Measurements from ENCODE around the gene IFFO2.

Gene IFFO2

DNA sequence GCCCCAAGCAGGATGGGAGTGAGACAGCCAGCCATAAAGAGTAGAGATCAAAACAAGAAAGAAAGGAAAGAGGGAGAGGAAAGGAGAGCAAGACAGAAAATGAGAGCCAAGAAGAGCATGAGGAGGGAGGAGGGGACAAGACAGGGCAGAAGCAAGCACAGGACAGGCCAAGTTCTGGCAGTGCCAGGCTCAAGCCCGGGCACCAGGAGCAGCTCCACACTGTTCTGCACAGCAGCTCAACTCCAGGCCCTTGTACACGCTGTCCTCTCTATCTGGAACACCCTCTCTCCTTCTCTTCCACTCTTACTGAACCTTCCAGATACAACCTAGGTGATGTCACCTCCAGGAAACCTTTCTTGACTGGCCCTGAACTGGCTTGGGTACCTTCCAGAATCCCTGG, 11.7 kb downstream of the IFFO2 start:
- H2AK5ac ChIP-seq (ENCODE audit: low read length): no peak overlapping the region
- no peak overlapping the region for H3K4me3 ChIP-seq (ENCODE audit: low read depth, low read length)
- no peak overlapping the region for H3K14ac ChIP-seq (ENCODE audit: low read length)
- H3K4me1 ChIP-seq (ENCODE audit: control insufficient read depth in 1 of 2, insufficient read depth in 2 of 2, low read length in 2 of 2): peaks cover 36 to 54% of the 10 kb centered on the region in 2 experiments
- no peak overlapping the region for H4K8ac ChIP-seq (ENCODE audit: low read depth, low read length)
- H3K27ac ChIP-seq (ENCODE audit: low read depth, low read length): no peak overlapping the region
- H3K36me3 ChIP-seq (ENCODE audit: control insufficient read depth in 1 of 2, insufficient read depth in 2 of 2, low read length in 2 of 2): peaks cover 5 to 9% of the 10 kb centered on the region in 2 experiments
- peaks cover 18% of the 10 kb centered on the region for H3K79me2 ChIP-seq (ENCODE audit: control insufficient read depth, insufficient read depth, low read length, poor library complexity)
- H2BK120ac ChIP-seq (ENCODE audit: insufficient read depth, low read length, poor library complexity): no peak overlapping the region
- no peak overlapping the region for H3K23ac ChIP-seq (ENCODE audit: low read length)
- peaks cover 14% of the 10 kb centered on the region for H3K79me1 ChIP-seq (ENCODE audit: low read length)
- H3K27me3 ChIP-seq (ENCODE audit: insufficient read depth, low read length): no peaks in the 10 kb centered on the region
- H4K91ac ChIP-seq (ENCODE audit: low read depth, low read length): peak overlapping the region; percentile 11
- no peak overlapping the region for H3K9ac ChIP-seq (ENCODE audit: low read length)
- H4K12ac ChIP-seq (ENCODE audit: low read depth, low read length): no peak overlapping the region
- H3K4ac ChIP-seq (ENCODE audit: low read depth, low read length): peak overlapping the region; percentile 53
- H2BK5ac ChIP-seq (ENCODE audit: low read depth, low read length, poor library complexity): no peak overlapping the region
- no peak overlapping the region for H2BK12ac ChIP-seq (ENCODE audit: low read length)
- peak overlapping the region; percentile 71 for H3K18ac ChIP-seq (ENCODE audit: low read length)
- no peak overlapping the region for H3K4me2 ChIP-seq (ENCODE audit: low read length)
- H3K9me3 ChIP-seq (ENCODE audit: insufficient read depth, low read depth, low read length): peaks cover 2% of the 10 kb centered on the region
- no peak for DNase-seq
- H2AFZ ChIP-seq (ENCODE audit: insufficient read depth, low read length, poor library complexity): no peak overlapping the region
- no CpG with 5 or more reads among the region's 2 CpGs for WGBS (ENCODE audit: extremely low coverage, insufficient coverage, insufficient read length)

DNA sequence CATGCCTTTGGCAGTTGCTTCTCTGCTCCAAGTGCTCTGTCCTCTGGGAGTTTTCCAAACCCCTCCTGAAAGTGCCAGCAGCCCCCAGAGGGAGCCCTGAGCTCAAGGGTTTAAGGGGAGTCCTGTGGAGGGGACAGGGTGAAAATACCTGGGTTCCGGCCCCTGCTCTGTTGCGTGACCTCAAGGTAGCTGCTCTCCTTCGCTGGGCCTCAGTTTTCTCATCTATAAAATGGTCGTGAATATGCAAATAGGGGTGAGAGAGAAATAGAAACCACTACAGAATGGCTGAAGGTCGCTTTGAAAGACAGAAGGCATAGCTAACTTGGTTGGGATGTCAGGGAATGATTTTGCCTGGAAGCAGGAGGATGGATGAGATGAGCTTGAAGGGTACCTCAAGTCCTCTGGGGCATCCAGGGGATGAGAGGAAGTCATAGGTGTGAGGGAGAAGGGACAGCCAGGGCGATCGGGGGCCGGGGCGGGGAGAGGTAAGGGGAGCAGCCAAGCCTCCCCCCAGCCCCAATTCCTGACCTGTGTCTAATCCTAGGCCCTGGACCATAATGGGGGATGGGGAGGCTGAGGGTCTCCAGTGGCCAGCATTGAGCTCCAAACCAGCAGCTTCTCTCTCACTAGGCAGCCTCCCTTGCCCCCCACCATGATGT, 12.4 kb downstream of the IFFO2 start:
- Histone ChIP-seq H3K9me3 (ENCODE audit: insufficient read depth, low read depth, low read length) (peaks cover 2% of the 10 kb centered on the region), H3K18ac (ENCODE audit: low read length) (no peak overlapping the region), H2AFZ (ENCODE audit: insufficient read depth, low read length, poor library complexity) (no peak overlapping the region), H3K4ac (ENCODE audit: low read depth, low read length) (peak overlapping the region; percentile 20), H3K4me2 (ENCODE audit: low read length) (no peak overlapping the region), H3K9ac (ENCODE audit: low read length) (no peak overlapping the region), H3K27me3 (ENCODE audit: insufficient read depth, low read length) (no peaks in the 10 kb centered on the region), H3K79me2 (ENCODE audit: control insufficient read depth, insufficient read depth, low read length, poor library complexity) (peaks cover 19% of the 10 kb centered on the region), H3K14ac (ENCODE audit: low read length) (no peak overlapping the region), H3K4me1 (ENCODE audit: control insufficient read depth in 1 of 2, insufficient read depth in 2 of 2, low read length in 2 of 2) (peaks cover 37 to 55% of the 10 kb centered on the region in 2 experiments), H2AK5ac (ENCODE audit: low read length) (no peak overlapping the region), H4K91ac (ENCODE audit: low read depth, low read length) (no peak overlapping the region), H2BK12ac (ENCODE audit: low read length) (no peak overlapping the region), H3K36me3 (ENCODE audit: control insufficient read depth in 1 of 2, insufficient read depth in 2 of 2, low read length in 2 of 2) (peaks cover 5 to 9% of the 10 kb centered on the region in 2 experiments), H4K12ac (ENCODE audit: low read depth, low read length) (no peak overlapping the region), H2BK5ac (ENCODE audit: low read depth, low read length, poor library complexity) (no peak overlapping the region), H3K27ac (ENCODE audit: low read depth, low read length) (no peak overlapping the region), H2BK120ac (ENCODE audit: insufficient read depth, low read length, poor library complexity) (no peak overlapping the region), H4K8ac (ENCODE audit: low read depth, low read length) (no peak overlapping the region), H3K23ac (ENCODE audit: low read length) (no peak overlapping the region), H3K4me3 (ENCODE audit: low read depth, low read length) (no peak overlapping the region), H3K79me1 (ENCODE audit: low read length) (peaks cover 10% of the 10 kb centered on the region)
- DNase-seq: no peak
- WGBS (ENCODE audit: extremely low coverage, insufficient coverage, insufficient read length): no CpG with 5 or more reads among the region's 9 CpGs

DNA sequence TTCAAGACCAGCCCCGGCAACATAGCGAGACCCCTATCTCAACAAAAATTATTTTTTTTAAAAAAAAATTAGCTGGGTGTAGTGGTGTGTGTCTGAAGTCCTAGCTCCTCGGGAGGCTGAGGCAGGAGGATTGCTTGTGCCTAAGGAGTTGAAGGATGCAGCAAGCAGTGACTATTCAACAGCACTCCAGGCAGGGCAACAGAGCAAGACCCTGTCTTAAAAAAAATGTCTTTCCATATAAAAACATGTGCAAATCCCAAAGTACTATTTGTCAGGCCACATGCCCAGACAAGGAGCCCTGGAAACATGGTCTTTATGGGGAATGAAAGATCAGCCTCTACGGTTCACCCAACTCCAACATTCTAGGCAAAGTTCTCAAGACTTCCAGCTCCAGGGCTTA, 13.3 kb downstream of the IFFO2 start:
- H4K12ac ChIP-seq (ENCODE audit: low read depth, low read length): no peak overlapping the region
- DNase-seq: no peak
- H3K79me2 ChIP-seq (ENCODE audit: control insufficient read depth, insufficient read depth, low read length, poor library complexity): peaks cover 13% of the 10 kb centered on the region
- no peak overlapping the region for H3K27ac ChIP-seq (ENCODE audit: low read depth, low read length)
- no peak overlapping the region for H3K23ac ChIP-seq (ENCODE audit: low read length)
- no peak overlapping the region for H2AFZ ChIP-seq (ENCODE audit: insufficient read depth, low read length, poor library complexity)
- peaks cover 39 to 55% of the 10 kb centered on the region in 2 experiments for H3K4me1 ChIP-seq (ENCODE audit: control insufficient read depth in 1 of 2, insufficient read depth in 2 of 2, low read length in 2 of 2)
- no peak overlapping the region for H3K4me2 ChIP-seq (ENCODE audit: low read length)
- peaks cover 2% of the 10 kb centered on the region for H3K9me3 ChIP-seq (ENCODE audit: insufficient read depth, low read depth, low read length)
- H2BK5ac ChIP-seq (ENCODE audit: low read depth, low read length, poor library complexity): no peak overlapping the region
- H3K18ac ChIP-seq (ENCODE audit: low read length): no peak overlapping the region
- H2AK5ac ChIP-seq (ENCODE audit: low read length): no peak overlapping the region
- H4K8ac ChIP-seq (ENCODE audit: low read depth, low read length): no peak overlapping the region
- H3K9ac ChIP-seq (ENCODE audit: low read length): no peak overlapping the region
- H3K14ac ChIP-seq (ENCODE audit: low read length): no peak overlapping the region
- H2BK120ac ChIP-seq (ENCODE audit: insufficient read depth, low read length, poor library complexity): no peak overlapping the region
- no CpG with 5 or more reads among the region's 4 CpGs for WGBS (ENCODE audit: extremely low coverage, insufficient coverage, insufficient read length)
- H4K91ac ChIP-seq (ENCODE audit: low read depth, low read length): no peak overlapping the region
- peak overlapping the region; percentile 17 for H3K4ac ChIP-seq (ENCODE audit: low read depth, low read length)
- peaks cover 8% of the 10 kb centered on the region for H3K79me1 ChIP-seq (ENCODE audit: low read length)
- H3K27me3 ChIP-seq (ENCODE audit: insufficient read depth, low read length): no peaks in the 10 kb centered on the region
- H3K36me3 ChIP-seq (ENCODE audit: control insufficient read depth in 1 of 2, insufficient read depth in 2 of 2, low read length in 2 of 2): peaks cover 5 to 9% of the 10 kb centered on the region in 2 experiments
- no peak overlapping the region for H3K4me3 ChIP-seq (ENCODE audit: low read depth, low read length)
- no peak overlapping the region for H2BK12ac ChIP-seq (ENCODE audit: low read length)

DNA sequence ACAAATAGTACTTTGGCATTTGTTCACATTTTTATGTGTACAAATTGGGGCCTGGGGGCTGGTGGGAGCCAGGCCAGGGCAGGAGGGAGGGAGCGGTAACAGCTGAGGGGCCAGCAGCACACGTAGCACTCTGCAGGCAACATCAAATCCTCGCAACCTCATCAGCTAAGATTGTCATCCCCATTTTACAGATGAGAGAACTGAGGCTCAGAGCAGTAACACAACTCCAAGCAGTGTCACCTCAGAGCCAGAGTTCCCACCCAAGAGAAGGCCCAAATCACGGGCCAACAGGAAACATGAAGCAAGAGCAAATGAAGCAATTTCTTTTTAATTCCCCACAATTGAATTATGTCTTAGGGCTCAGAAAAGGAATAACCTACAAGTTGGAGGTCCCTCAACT, 14.1 kb downstream of the IFFO2 start:
- Histone ChIP-seq H3K4me2 (ENCODE audit: low read length) (no peak overlapping the region), H4K91ac (ENCODE audit: low read depth, low read length) (no peak overlapping the region), H3K27ac (ENCODE audit: low read depth, low read length) (no peak overlapping the region), H3K79me2 (ENCODE audit: control insufficient read depth, insufficient read depth, low read length, poor library complexity) (peaks cover 13% of the 10 kb centered on the region), H4K12ac (ENCODE audit: low read depth, low read length) (no peak overlapping the region), H3K36me3 (ENCODE audit: control insufficient read depth in 1 of 2, insufficient read depth in 2 of 2, low read length in 2 of 2) (peaks cover 5 to 9% of the 10 kb centered on the region in 2 experiments), H2BK12ac (ENCODE audit: low read length) (peak overlapping the region; percentile 10), H2AFZ (ENCODE audit: insufficient read depth, low read length, poor library complexity) (no peak overlapping the region), H3K4me3 (ENCODE audit: low read depth, low read length) (no peak overlapping the region), H3K18ac (ENCODE audit: low read length) (peak overlapping the region; percentile 34), H3K4ac (ENCODE audit: low read depth, low read length) (peak overlapping the region; percentile 35), H3K27me3 (ENCODE audit: insufficient read depth, low read length) (no peaks in the 10 kb centered on the region), H3K9ac (ENCODE audit: low read length) (no peak overlapping the region), H3K9me3 (ENCODE audit: insufficient read depth, low read depth, low read length) (peaks cover 2% of the 10 kb centered on the region), H2AK5ac (ENCODE audit: low read length) (no peak overlapping the region), H3K23ac (ENCODE audit: low read length) (no peak overlapping the region), H3K79me1 (ENCODE audit: low read length) (peaks cover 9% of the 10 kb centered on the region), H2BK120ac (ENCODE audit: insufficient read depth, low read length, poor library complexity) (no peak overlapping the region), H3K4me1 (ENCODE audit: control insufficient read depth in 1 of 2, insufficient read depth in 2 of 2, low read length in 2 of 2) (peaks cover 37 to 60% of the 10 kb centered on the region in 2 experiments), H4K8ac (ENCODE audit: low read depth, low read length) (no peak overlapping the region), H2BK5ac (ENCODE audit: low read depth, low read length, poor library complexity) (no peak overlapping the region), H3K14ac (ENCODE audit: low read length) (no peak overlapping the region)
- no peak for DNase-seq
- WGBS (ENCODE audit: extremely low coverage, insufficient coverage, insufficient read length): no CpG with 5 or more reads among the region's 4 CpGs

Measured in trophoblast cell (in vitro differentiated cells and primary cell).